Erythroblast (primary cell): ENCODE measurements around the gene SRGAP3.

Experiments used
- GATA1 ChIP-seq: IDR thresholded peaks from 2 replicates; pipeline ENCODE4 v1.6.1; 2011; ENCODE audit warnings: low read depth, mild to moderate bottlenecking, control low read depth, low read length, moderate library complexity
- POLR2A ChIP-seq: IDR thresholded peaks from 2 replicates; pipeline ENCODE4 v1.6.1; 2011; ENCODE audit warnings: mild to moderate bottlenecking, low read length

GRCh38 chr3:8963137-8963853 lies 286.2 kb downstream of the SRGAP3 start, which contains the start of gene RAD18:
- TF ChIP-seq POLR2A, result peak; percentile 74
- no peak for TF ChIP-seq GATA1
